RWPE2 (cell line): ENCODE results near the gene AOAH.

Source experiments
- ATAC-seq: fragments of 200-7000 bp; cut with Tn5 transposase; 3 replicates; pipeline ENCODE4 v1.9.1; 2021; ENCODE audit warnings: low read depth
- DNase-seq: peaks from one replicate; pipeline ENCODE4 v3.0.0-alpha.2; 2020; ENCODE audit warnings: low spot score
- H3K27ac ChIP-seq: fragments of 450-650 bp; 2 replicates; pipeline ENCODE4 v1.5.1; 2017; ENCODE audit warnings: mild to moderate bottlenecking; ENCODE audit not compliant: poor library complexity, severe bottlenecking
- H3K27me3 ChIP-seq: fragments of 250-450 bp; sonication (Bioruptor Pico); 2 replicates; pipeline ENCODE4 v1.5.1; 2021; ENCODE audit warnings: mild to moderate bottlenecking, moderate library complexity; ENCODE audit not compliant: insufficient read depth, poor library complexity, severe bottlenecking
- H3K36me3 ChIP-seq: fragments of 250-450 bp; sonication (Bioruptor Pico); 2 replicates; pipeline ENCODE4 v1.5.1; 2020; ENCODE audit warnings: low read depth, mild to moderate bottlenecking, moderate library complexity
- H3K4me1 ChIP-seq: fragments of 250-450 bp; sonication (Bioruptor Pico); 2 replicates; pipeline ENCODE4 v1.5.1; 2021; ENCODE audit warnings: mild to moderate bottlenecking, moderate library complexity; ENCODE audit not compliant: insufficient read depth, poor library complexity, severe bottlenecking
- H3K4me3 ChIP-seq: fragments of 250-450 bp; sonication (Bioruptor Pico); 2 replicates; pipeline ENCODE4 v1.5.1; 2021; ENCODE audit warnings: mild to moderate bottlenecking, moderate library complexity; ENCODE audit not compliant: severe bottlenecking
- H3K9me3 ChIP-seq: fragments of 250-450 bp; sonication (Bioruptor Pico); 2 replicates; pipeline ENCODE4 v1.5.1; 2021; ENCODE audit warnings: mild to moderate bottlenecking, moderate library complexity; ENCODE audit not compliant: severe bottlenecking
- TF ChIP-seq, protein P1 (sequence below): fragments of 450-650 bp; IDR thresholded peaks from one replicate; pipeline ENCODE4 v1.5.1; 2017; ENCODE audit warnings: mild to moderate bottlenecking, moderate library complexity; ENCODE audit not compliant: poor library complexity, severe bottlenecking

AOAH gene

DNA sequence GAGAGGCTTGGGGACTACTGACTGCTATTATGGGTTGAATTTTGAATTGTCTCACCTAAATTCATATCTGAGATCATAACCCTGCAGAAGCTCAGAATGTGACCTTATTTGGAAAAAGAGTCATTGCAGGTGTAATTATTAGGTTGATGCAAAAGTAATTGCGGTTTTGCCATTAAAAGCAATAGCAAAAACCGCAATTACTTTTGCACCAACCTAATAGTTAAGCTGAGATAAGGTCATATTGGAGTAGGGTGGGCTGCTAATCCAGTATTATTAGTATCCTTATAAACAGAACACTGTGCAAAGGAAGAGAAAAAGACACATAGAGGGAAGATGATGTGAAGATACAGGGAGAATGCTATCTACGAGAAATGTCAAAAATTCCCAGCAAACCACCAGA is 82.3 kb downstream of the AOAH start:
- H3K27me3 ChIP-seq, result no peaks in the 10 kb centered on the region
- no peaks in the 10 kb centered on the region for H3K36me3 ChIP-seq
- DNase-seq (no peak), ATAC-seq (no peak)
- no peak overlapping the region for H3K4me3 ChIP-seq
- no peak overlapping the region for H3K27ac ChIP-seq
- no peaks in the 10 kb centered on the region for H3K9me3 ChIP-seq
- no peaks in the 10 kb centered on the region for H3K4me1 ChIP-seq
- TF ChIP-seq, protein P1, sequence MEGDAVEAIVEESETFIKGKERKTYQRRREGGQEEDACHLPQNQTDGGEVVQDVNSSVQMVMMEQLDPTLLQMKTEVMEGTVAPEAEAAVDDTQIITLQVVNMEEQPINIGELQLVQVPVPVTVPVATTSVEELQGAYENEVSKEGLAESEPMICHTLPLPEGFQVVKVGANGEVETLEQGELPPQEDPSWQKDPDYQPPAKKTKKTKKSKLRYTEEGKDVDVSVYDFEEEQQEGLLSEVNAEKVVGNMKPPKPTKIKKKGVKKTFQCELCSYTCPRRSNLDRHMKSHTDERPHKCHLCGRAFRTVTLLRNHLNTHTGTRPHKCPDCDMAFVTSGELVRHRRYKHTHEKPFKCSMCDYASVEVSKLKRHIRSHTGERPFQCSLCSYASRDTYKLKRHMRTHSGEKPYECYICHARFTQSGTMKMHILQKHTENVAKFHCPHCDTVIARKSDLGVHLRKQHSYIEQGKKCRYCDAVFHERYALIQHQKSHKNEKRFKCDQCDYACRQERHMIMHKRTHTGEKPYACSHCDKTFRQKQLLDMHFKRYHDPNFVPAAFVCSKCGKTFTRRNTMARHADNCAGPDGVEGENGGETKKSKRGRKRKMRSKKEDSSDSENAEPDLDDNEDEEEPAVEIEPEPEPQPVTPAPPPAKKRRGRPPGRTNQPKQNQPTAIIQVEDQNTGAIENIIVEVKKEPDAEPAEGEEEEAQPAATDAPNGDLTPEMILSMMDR, result no peak

- no peak for ATAC-seq
- Histone ChIP-seq H3K36me3 (no peaks in the 10 kb centered on the region), H3K9me3 (no peaks in the 10 kb centered on the region), H3K27me3 (no peaks in the 10 kb centered on the region), H3K4me3 (no peak overlapping the region), H3K4me1 (no peaks in the 10 kb centered on the region), H3K27ac (no peak overlapping the region)
- TF ChIP-seq, protein P1, result no peak
- no peak for DNase-seq
Observed at GRCh38 chr7:36640682-36641081, 83.6 kb downstream of the AOAH start.

DNA sequence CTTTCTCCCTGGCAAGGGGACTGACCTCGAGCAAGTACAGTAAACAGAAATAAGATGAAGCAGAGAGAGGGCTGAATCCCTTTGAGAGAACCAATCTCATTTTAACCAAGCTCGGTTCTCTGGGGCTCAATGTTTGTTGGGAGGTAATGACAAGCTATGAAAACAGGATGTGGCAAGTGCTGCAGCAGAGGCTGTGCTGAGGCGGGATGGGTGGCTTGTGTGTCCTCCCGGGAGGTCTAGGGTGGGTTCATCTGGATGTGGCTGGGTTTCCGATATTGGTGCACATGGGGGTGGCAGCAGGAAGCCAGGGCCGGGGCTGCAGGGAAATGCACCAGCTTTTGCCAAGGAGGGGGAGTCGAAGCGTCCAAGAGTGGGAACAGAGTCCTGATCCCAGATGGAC is 84.5 kb downstream of the AOAH start:
- Histone ChIP-seq H3K36me3 (no peaks in the 10 kb centered on the region), H3K4me1 (no peaks in the 10 kb centered on the region), H3K27me3 (no peaks in the 10 kb centered on the region), H3K4me3 (no peak overlapping the region), H3K27ac (no peak overlapping the region), H3K9me3 (no peaks in the 10 kb centered on the region)
- ATAC-seq, result no peak
- TF ChIP-seq, protein P1, result no peak
- DNase-seq, result no peak

DNA sequence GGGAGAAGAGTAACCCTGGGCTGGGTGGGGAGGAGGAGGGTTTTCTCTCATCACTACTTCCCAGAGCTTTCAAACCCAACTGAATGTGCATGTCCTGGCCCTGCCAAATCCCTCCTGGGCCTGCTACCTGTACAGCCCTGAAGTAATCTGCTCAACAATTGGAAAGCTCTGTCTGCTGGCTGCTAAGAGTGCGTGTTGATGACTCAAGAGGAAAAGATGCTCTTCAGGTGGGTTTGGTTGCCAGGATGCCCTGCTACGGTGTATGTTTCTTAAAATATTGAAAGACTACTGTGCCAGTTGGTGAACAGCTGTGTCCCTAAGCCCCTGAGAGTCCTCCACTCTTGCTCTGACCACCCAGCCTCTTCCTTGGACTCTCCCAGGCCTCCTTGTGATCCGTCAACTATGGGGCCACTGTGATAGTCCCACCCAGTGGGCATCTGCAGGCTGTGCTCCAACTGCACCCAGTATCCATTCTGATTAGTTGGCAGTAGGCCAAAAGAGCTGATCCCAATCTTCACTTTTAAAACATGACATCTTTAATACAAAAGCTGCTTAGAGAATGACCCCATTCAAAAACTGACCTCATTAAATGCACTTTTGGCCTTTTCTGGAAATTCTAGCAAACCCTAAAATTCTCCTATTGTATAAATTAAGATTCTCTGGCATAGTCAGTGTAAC is 85.6 kb downstream of the AOAH start:
- TF ChIP-seq, protein P1, result no peak
- H3K4me3 ChIP-seq, result no peak overlapping the region
- no peaks in the 10 kb centered on the region for H3K36me3 ChIP-seq
- H3K9me3 ChIP-seq, result no peaks in the 10 kb centered on the region
- no peaks in the 10 kb centered on the region for H3K27me3 ChIP-seq
- DNase-seq (no peak), ATAC-seq (no peak)
- no peak overlapping the region for H3K27ac ChIP-seq
- no peaks in the 10 kb centered on the region for H3K4me1 ChIP-seq

GRCh38 chr7:36638140-36638539 is 86.2 kb downstream of the AOAH start:
- TF ChIP-seq, protein P1, result no peak
- Histone ChIP-seq H3K4me3 (no peak overlapping the region), H3K4me1 (no peaks in the 10 kb centered on the region), H3K27me3 (no peaks in the 10 kb centered on the region), H3K9me3 (no peaks in the 10 kb centered on the region), H3K27ac (no peak overlapping the region), H3K36me3 (no peaks in the 10 kb centered on the region)
- ATAC-seq (no peak), DNase-seq (no peak)
